Measurements from ENCODE around the gene C1QL4.

The C1QL4 gene

DNA sequence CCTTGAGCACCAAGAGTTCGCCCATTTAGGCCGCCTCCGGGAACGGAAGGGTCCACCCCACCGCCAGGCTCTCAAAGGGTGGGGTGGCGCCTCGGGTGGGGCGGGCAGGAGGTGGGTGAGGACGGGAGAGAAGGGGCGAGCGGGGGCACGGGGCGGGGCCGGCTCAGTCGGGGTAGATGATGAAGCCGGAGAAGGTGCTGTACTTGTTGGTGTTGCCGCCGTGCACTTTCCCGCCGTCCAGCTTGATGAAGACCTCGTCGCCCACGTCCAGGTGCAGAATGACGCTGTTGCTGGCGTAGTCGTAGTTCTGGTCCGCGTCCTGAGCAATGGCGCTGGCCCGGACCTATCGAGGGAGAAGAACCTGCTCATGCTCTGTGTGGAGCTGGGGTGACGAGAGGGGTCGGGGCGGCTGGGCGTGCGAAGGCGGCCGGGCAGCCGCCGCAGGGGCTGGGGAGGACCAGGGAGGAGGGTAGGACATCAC, 4.1 kb downstream of the C1QL4 start:
- Histone ChIP-seq H3K4me3 (replicated peaks; ENCODE audit: insufficient read depth, low read length) (no peak overlapping the region), H3K27me3 (ENCODE audit: insufficient read depth, poor library complexity, severe bottlenecking) (peaks cover 18% of the 10 kb centered on the region), H3K27ac (replicated peaks) (no peak overlapping the region)
- no peak for TF ChIP-seq POLR2AphosphoS5 (IDR thresholded peaks at IDR 0.05; ENCODE audit: low read depth)
- DNase-seq (ENCODE audit: low read depth in 1 of 2, low spot score in 1 of 2): no peak

DNA sequence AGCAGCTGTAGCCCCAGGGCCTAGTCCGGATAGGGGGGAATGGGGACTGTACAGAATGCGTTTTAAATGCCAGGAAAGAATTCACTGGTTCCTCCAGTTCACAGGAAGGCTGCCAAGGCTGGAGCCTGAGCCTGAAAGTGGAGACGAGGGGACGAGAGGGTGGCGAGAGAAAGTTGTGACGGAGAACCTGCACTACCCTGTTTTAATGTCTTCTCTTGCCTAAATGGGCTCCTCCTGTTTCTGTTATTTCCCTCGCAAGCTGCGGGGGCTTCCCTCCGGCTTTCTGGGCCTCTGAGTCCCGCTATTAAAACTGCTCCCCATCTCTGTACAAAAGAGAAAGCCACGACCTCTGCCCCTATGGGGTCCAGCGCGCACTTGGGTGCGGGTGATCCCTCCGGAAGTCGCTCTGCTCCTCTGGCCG, 4.5 kb downstream of the C1QL4 start:
- Histone ChIP-seq H3K4me3 (replicated peaks; ENCODE audit: insufficient read depth, low read length) (no peak overlapping the region), H3K27me3 (ENCODE audit: insufficient read depth, poor library complexity, severe bottlenecking) (peaks cover 15% of the 10 kb centered on the region), H3K27ac (replicated peaks) (no peak overlapping the region)
- no peak for DNase-seq (ENCODE audit: low read depth in 1 of 2, low spot score in 1 of 2)
- TF ChIP-seq GABPA (IDR thresholded peaks at IDR 0.05; ENCODE audit: low read depth): no peak
- TF ChIP-seq POLR2AphosphoS5 (IDR thresholded peaks at IDR 0.05; ENCODE audit: low read depth): no peak
- TF ChIP-seq, protein P1, sequence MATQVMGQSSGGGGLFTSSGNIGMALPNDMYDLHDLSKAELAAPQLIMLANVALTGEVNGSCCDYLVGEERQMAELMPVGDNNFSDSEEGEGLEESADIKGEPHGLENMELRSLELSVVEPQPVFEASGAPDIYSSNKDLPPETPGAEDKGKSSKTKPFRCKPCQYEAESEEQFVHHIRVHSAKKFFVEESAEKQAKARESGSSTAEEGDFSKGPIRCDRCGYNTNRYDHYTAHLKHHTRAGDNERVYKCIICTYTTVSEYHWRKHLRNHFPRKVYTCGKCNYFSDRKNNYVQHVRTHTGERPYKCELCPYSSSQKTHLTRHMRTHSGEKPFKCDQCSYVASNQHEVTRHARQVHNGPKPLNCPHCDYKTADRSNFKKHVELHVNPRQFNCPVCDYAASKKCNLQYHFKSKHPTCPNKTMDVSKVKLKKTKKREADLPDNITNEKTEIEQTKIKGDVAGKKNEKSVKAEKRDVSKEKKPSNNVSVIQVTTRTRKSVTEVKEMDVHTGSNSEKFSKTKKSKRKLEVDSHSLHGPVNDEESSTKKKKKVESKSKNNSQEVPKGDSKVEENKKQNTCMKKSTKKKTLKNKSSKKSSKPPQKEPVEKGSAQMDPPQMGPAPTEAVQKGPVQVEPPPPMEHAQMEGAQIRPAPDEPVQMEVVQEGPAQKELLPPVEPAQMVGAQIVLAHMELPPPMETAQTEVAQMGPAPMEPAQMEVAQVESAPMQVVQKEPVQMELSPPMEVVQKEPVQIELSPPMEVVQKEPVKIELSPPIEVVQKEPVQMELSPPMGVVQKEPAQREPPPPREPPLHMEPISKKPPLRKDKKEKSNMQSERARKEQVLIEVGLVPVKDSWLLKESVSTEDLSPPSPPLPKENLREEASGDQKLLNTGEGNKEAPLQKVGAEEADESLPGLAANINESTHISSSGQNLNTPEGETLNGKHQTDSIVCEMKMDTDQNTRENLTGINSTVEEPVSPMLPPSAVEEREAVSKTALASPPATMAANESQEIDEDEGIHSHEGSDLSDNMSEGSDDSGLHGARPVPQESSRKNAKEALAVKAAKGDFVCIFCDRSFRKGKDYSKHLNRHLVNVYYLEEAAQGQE (IDR thresholded peaks at IDR 0.05; ENCODE audit: insufficient replicate concordance, low read depth): no peak
- TF ChIP-seq, protein P2, sequence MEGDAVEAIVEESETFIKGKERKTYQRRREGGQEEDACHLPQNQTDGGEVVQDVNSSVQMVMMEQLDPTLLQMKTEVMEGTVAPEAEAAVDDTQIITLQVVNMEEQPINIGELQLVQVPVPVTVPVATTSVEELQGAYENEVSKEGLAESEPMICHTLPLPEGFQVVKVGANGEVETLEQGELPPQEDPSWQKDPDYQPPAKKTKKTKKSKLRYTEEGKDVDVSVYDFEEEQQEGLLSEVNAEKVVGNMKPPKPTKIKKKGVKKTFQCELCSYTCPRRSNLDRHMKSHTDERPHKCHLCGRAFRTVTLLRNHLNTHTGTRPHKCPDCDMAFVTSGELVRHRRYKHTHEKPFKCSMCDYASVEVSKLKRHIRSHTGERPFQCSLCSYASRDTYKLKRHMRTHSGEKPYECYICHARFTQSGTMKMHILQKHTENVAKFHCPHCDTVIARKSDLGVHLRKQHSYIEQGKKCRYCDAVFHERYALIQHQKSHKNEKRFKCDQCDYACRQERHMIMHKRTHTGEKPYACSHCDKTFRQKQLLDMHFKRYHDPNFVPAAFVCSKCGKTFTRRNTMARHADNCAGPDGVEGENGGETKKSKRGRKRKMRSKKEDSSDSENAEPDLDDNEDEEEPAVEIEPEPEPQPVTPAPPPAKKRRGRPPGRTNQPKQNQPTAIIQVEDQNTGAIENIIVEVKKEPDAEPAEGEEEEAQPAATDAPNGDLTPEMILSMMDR (IDR thresholded peaks at IDR 0.05; ENCODE audit: insufficient read depth, low read length): no peak
- TF ChIP-seq SPI1 (IDR thresholded peaks at IDR 0.05; ENCODE audit: borderline replicate concordance, low read depth): no peak

DNA sequence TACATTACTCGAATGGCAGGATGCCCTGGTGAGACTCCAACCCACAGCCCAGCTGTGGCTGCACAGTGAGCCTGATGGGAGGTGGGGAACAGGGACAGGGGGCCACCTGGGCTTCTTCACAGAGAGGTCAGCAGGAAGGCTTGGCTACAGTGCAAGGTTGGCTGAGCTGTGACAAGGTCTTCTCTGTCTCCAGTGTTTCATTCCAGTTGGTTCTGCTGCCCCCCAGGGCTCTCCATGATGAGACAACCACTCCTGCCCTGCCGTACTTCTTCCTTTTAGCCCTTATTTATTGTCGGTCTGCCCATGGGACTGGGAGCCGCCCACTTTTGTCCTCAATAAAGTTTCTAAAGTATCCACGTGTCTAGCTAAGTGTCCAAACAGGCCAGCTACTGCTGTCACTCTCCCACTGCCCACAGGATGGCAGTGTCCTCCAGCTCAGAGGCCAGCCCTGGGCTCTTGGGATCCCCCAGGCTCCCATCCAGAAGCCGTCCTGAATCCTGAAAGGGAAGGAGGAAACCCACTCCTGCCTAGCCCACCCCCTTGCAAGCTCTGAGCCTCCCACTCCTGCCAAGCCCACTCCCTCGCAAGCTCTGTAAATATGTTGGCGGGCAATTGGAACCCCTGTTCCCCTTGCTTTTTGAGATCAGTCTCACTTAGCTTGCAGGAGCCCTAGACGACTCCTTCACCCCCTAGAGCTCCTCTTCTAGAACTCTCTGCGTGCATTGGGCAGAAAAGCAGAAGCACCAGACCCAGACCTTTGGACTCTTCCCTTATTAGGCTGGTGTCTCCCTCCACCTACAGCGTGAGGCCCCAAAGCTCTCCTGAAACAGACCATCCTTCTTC, 5.4 kb downstream of the C1QL4 start:
- Histone ChIP-seq H3K4me3 (replicated peaks; ENCODE audit: insufficient read depth, low read length) (no peak overlapping the region), H3K27me3 (ENCODE audit: insufficient read depth, poor library complexity, severe bottlenecking) (peaks cover 9% of the 10 kb centered on the region), H3K27ac (replicated peaks) (no peak overlapping the region)
- peak in 1 of 2 experiments; percentile 61 for DNase-seq (ENCODE audit: low read depth in 1 of 2, low spot score in 1 of 2)
- TF ChIP-seq, protein P2 (IDR thresholded peaks at IDR 0.05; ENCODE audit: insufficient read depth, low read length): peak; percentile 56
- TF ChIP-seq, protein P1 (IDR thresholded peaks at IDR 0.05; ENCODE audit: insufficient replicate concordance, low read depth): no peak

DNA sequence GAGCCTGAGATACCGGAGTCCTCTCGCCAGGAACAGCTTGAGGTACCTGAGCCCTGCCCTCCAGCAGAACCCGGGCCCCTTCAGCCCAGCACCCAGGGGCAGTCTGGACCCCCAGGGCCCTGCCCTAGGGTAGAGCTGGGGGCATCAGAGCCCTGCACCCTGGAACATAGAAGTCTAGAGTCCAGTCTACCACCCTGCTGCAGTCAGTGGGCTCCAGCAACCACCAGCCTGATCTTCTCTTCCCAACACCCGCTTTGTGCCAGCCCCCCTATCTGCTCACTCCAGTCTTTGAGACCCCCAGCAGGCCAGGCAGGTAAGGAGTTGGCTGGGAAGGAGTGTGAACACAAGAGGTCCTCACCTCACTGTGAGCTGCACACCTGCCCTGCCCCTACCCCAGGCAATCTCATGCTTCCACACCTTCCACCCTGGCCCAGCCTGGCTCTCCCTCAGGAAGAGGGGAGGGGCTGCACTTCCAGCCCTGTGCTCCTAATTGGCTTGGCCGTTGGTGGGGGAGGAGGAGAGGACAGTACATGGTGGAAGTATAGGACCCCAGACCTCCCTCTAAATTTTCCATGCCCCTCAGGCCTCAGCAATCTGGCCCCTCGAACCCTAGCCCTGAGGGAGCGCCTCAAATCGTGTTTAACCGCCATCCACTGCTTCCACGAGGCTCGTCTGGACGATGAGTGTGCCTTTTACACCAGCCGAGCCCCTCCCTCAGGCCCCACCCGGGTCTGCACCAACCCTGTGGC, 6.2 kb downstream of the C1QL4 start:
- Histone ChIP-seq H3K4me3 (replicated peaks; ENCODE audit: insufficient read depth, low read length) (no peak overlapping the region), H3K27me3 (ENCODE audit: insufficient read depth, poor library complexity, severe bottlenecking) (peaks cover 5% of the 10 kb centered on the region), H3K27ac (replicated peaks) (no peak overlapping the region)
- DNase-seq (ENCODE audit: low read depth in 1 of 2, low spot score in 1 of 2): no peak
- TF ChIP-seq, protein P1 (IDR thresholded peaks at IDR 0.05; ENCODE audit: insufficient replicate concordance, low read depth): no peak
- TF ChIP-seq POLR2AphosphoS5 (IDR thresholded peaks at IDR 0.05; ENCODE audit: low read depth) (no peak), GABPA (IDR thresholded peaks at IDR 0.05; ENCODE audit: low read depth) (no peak), SPI1 (IDR thresholded peaks at IDR 0.05; ENCODE audit: borderline replicate concordance, low read depth) (no peak)
- TF ChIP-seq, protein P2 (IDR thresholded peaks at IDR 0.05; ENCODE audit: insufficient read depth, low read length): no peak
